IgD-negative memory B cell (primary cell): ENCODE results near the gene ABCA9. TPM values are rescaled to one million over a fixed set of nuclear protein-coding genes. Genes with fewer than 3 reads are reported as not detected.
"Not testable (repeated sequence)": the region's sequence is repeated elsewhere in the genome, so short reads cannot be mapped to it uniquely, and the experiment has no call there.

Source experiments
- H3K27ac Mint-ChIP-seq, 3 donors: one replicate each; pipeline ENCODE4 v1.8.0; 2020 to 2022; ENCODE audit warnings: mild to moderate bottlenecking in 3 of 3, mixed read lengths in 3 of 3, moderate library complexity in 1 of 3
- H3K27me3 Mint-ChIP-seq: one replicate; pipeline ENCODE4 v1.8.0; 2021; ENCODE audit warnings: mixed read lengths
- H3K36me3 Mint-ChIP-seq: one replicate; pipeline ENCODE4 v1.8.0; 2020; ENCODE audit warnings: mild to moderate bottlenecking, mixed read lengths
- H3K4me1 Mint-ChIP-seq, 3 donors: one replicate each; pipeline ENCODE4 v1.8.0; 2020 to 2022; ENCODE audit warnings: mixed read lengths in 3 of 3, mild to moderate bottlenecking in 1 of 3
- H3K4me3 Mint-ChIP-seq, 4 donors: one replicate each; pipeline ENCODE4 v1.8.0; 2020 to 2022; ENCODE audit warnings: mild to moderate bottlenecking in 4 of 4, mixed read lengths in 4 of 4, moderate library complexity in 3 of 4
- H3K9me3 Mint-ChIP-seq, 3 donors: one replicate each; pipeline ENCODE4 v1.8.0; 2020 to 2021; ENCODE audit warnings: mixed read lengths in 3 of 3, mild to moderate bottlenecking in 1 of 3
- polyA plus RNA-seq: library from polyadenylated mRNA; unstranded; fragments of 300-500 nt; fragmentation: Illumina TruSeq; gene quantifications from one replicate; pipeline ENCODE4 v1.2.3, GENCODE V29; 2021

ABCA9 gene
- polyA plus RNA-seq, 1 donor from 2014 or later, result not detected

DNA sequence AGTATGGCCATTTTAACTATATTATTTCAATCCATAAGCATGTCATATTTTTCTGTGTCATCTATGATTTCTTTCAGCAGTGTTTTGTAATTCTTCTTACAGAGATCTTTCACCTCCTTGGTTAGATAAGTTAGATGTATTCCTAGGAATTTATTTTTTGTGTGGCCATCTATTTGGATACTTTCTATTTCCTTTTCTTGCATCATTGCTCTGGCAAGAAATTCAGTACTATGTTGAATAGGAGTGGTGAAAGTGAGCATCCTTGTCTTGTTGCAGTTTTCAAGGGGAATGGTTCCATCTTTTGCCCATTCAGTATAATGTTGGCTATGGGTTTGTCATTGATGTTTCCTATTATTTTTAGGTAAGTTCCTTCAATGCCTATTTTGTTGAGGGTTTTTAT, 15.1 kb upstream of the ABCA9 start:
- H3K27me3 Mint-ChIP-seq, result no peaks in the 10 kb centered on the region
- no peak overlapping the region for H3K27ac Mint-ChIP-seq
- H3K4me1 Mint-ChIP-seq, result peaks cover 1 to 14% (median 6%) of the 10 kb centered on the region in 3 donors
- H3K36me3 Mint-ChIP-seq, result peaks cover 2% of the 10 kb centered on the region
- peaks cover 14 to 37% (median 30%) of the 10 kb centered on the region in 3 donors for H3K9me3 Mint-ChIP-seq
- H3K4me3 Mint-ChIP-seq, result no peak overlapping the region

DNA sequence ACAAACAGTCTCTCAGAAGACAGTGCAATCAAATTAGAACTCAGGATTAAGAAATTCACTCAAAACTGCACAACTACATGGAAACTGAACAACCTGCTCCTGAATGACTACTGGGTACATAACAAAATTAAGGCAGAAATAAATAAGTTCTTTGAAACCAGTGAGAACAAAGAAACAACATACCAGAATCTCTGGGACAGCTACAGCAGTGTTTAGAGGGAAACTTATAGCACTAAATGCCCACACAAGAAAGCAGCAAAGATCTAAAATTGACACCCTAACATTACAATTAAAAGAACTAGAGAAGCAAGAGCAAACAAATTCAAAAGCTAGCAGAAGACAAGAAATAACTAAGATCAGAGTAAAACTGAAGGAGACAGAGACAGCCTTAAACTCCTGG, 12.7 kb upstream of the ABCA9 start:
- not testable (repeated sequence) for H3K27me3 Mint-ChIP-seq, H3K36me3 Mint-ChIP-seq, H3K4me3 Mint-ChIP-seq, H3K27ac Mint-ChIP-seq
- Mint-ChIP-seq H3K9me3 (peaks cover 14 to 42% (median 30%) of the 10 kb centered on the region in 3 donors), H3K4me1 (peaks cover 4 to 22% (median 10%) of the 10 kb centered on the region in 3 donors)

- peak overlapping the region in 1 of 3 donors; percentile 68 for H3K27ac Mint-ChIP-seq
- H3K9me3 Mint-ChIP-seq, result peaks cover 14 to 42% (median 30%) of the 10 kb centered on the region in 3 donors
- not testable (repeated sequence) for H3K4me3 Mint-ChIP-seq, H3K27me3 Mint-ChIP-seq, H3K36me3 Mint-ChIP-seq
- peaks cover 4 to 26% (median 12%) of the 10 kb centered on the region in 3 donors for H3K4me1 Mint-ChIP-seq
Measured at GRCh38 chr17:69072803-69073256, 12.1 kb upstream of the ABCA9 start.

GRCh38 chr17:69071233-69071586, 10.5 kb upstream of the ABCA9 start:
- peak overlapping the region in 2 of 4 donors; percentile 91 for H3K4me3 Mint-ChIP-seq
- H3K4me1 Mint-ChIP-seq, result peaks cover 10 to 30% (median 12%) of the 10 kb centered on the region in 3 donors
- peak overlapping the region in 2 of 3 donors; percentile 80 to 83 for H3K27ac Mint-ChIP-seq
- not testable (repeated sequence) for H3K27me3 Mint-ChIP-seq, H3K36me3 Mint-ChIP-seq
- peaks cover 14 to 41% (median 26%) of the 10 kb centered on the region in 3 donors for H3K9me3 Mint-ChIP-seq

DNA sequence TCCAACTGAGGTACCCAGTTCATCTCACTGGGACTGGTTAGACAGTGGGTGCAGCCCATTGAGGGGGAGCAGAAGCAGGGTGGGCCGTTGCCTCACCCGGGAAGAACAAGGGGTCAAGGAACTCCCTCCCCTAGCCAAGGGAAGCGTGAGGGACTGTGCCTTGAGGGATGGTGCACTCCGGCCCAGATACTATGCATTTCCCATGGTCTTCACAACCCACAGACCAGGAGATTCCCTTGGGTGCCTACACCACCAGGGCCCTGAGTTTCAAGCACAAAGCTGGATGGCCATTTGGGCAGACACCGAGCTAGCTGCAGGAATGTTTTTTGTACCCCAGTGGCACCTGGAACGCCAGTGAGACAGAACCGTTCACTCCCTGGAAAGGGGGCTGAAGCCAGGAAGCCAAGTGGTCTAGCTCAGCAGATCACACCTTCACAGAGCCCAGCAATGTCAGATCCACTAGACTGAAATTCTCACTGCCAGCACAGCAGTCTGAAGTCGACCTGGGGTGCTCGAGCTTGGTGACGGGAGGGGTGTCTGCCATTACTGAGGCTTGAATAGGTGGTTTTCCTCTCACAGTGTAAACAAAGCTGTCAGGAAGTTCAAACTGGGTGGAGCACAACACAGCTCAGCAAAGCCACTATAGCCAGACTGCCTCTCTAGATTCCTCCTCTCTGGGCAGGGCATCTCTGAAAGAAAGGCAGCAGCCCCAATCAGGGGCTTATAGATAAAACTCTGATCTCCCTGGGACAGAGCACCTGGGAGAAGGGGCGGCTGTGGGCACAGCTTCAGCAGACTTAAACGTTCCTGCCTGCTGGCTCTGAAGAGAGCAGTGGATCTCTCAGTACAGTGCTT, 9.9 kb upstream of the ABCA9 start:
- Mint-ChIP-seq H3K4me1 (peaks cover 12 to 30% (median 15%) of the 10 kb centered on the region in 3 donors), H3K9me3 (peaks cover 14 to 36% (median 24%) of the 10 kb centered on the region in 3 donors), H3K27ac (peak overlapping the region in 2 of 3 donors; percentile 80 to 83), H3K4me3 (peak overlapping the region in 3 of 4 donors; percentile 50 to 91 (median 91))
- H3K36me3 Mint-ChIP-seq, H3K27me3 Mint-ChIP-seq: not testable (repeated sequence)

DNA sequence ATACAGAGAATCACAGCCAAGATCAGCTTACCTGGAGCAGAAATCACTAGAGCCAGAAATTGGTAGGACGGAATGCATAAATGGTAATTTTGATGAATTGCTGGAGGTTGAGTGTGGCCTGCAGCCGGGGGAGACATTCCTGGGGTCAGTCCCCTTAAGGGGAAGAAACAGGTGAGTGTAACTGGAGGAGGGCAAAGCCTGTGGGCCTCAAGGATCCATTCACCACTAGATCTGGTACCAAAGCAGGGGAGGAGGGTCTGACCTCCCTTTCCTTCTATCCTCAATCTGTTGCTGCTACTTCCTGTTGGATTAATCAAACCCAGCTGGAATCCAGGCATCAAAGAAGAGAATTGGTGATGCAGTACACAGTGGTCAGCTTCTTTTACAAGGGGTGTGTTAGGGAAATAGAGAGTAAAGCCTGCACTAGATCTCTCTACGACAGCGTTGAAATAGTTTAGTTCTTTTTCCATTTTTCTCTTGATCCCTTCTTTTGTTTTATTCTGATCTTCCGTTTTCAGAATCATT, 8.6 kb upstream of the ABCA9 start:
- H3K4me3 Mint-ChIP-seq, result no peak overlapping the region
- H3K36me3 Mint-ChIP-seq, result peaks cover 6% of the 10 kb centered on the region
- no peaks in the 10 kb centered on the region for H3K27me3 Mint-ChIP-seq
- H3K4me1 Mint-ChIP-seq, result peaks cover 14 to 30% (median 16%) of the 10 kb centered on the region in 3 donors
- H3K27ac Mint-ChIP-seq, result no peak overlapping the region
- H3K9me3 Mint-ChIP-seq, result peaks cover 9 to 28% (median 20%) of the 10 kb centered on the region in 3 donors

GRCh38 chr17:69067274-69068047, 6.7 kb upstream of the ABCA9 start:
- Mint-ChIP-seq H3K4me3 (no peak overlapping the region), H3K36me3 (peaks cover 5% of the 10 kb centered on the region), H3K9me3 (peaks cover 2 to 19% (median 11%) of the 10 kb centered on the region in 3 donors), H3K27me3 (no peaks in the 10 kb centered on the region), H3K4me1 (peaks cover 15 to 31% (median 19%) of the 10 kb centered on the region in 3 donors), H3K27ac (no peak overlapping the region)

- Mint-ChIP-seq H3K36me3 (peaks cover 5% of the 10 kb centered on the region), H3K9me3 (peaks cover 2 to 12% (median 4%) of the 10 kb centered on the region in 3 donors), H3K27me3 (no peaks in the 10 kb centered on the region), H3K4me1 (peaks cover 14 to 27% (median 22%) of the 10 kb centered on the region in 3 donors), H3K27ac (peak overlapping the region in 2 of 3 donors; percentile 65 to 82), H3K4me3 (peak overlapping the region in 1 of 4 donors; percentile 76)
Measured at GRCh38 chr17:69066482-69066881, 5.8 kb upstream of the ABCA9 start.

- Mint-ChIP-seq H3K4me3 (no peak overlapping the region), H3K4me1 (peaks cover 7 to 26% (median 19%) of the 10 kb centered on the region in 3 donors), H3K27ac (no peak overlapping the region), H3K9me3 (peaks cover 0 to 9% (median 0%) of the 10 kb centered on the region in 3 donors), H3K27me3 (no peaks in the 10 kb centered on the region), H3K36me3 (peaks cover 5% of the 10 kb centered on the region)
Measured at GRCh38 chr17:69065113-69065512, 4.4 kb upstream of the ABCA9 start.

- Mint-ChIP-seq H3K9me3 (peaks cover 0 to 9% (median 0%) of the 10 kb centered on the region in 3 donors), H3K4me1 (peaks cover 6 to 26% (median 19%) of the 10 kb centered on the region in 3 donors), H3K4me3 (no peak overlapping the region), H3K27me3 (no peaks in the 10 kb centered on the region), H3K27ac (peak overlapping the region in 1 of 3 donors; percentile 55), H3K36me3 (peaks cover 5% of the 10 kb centered on the region)
Measured at GRCh38 chr17:69064476-69064875, 3.7 kb upstream of the ABCA9 start.

- Mint-ChIP-seq H3K9me3 (peaks cover 0 to 5% (median 0%) of the 10 kb centered on the region in 3 donors), H3K27me3 (no peaks in the 10 kb centered on the region), H3K27ac (peak overlapping the region in 1 of 3 donors; percentile 55), H3K4me3 (no peak overlapping the region), H3K4me1 (peaks cover 6 to 24% (median 19%) of the 10 kb centered on the region in 3 donors), H3K36me3 (peaks cover 5% of the 10 kb centered on the region)
Measured at GRCh38 chr17:69064001-69064400, 3.3 kb upstream of the ABCA9 start.

DNA sequence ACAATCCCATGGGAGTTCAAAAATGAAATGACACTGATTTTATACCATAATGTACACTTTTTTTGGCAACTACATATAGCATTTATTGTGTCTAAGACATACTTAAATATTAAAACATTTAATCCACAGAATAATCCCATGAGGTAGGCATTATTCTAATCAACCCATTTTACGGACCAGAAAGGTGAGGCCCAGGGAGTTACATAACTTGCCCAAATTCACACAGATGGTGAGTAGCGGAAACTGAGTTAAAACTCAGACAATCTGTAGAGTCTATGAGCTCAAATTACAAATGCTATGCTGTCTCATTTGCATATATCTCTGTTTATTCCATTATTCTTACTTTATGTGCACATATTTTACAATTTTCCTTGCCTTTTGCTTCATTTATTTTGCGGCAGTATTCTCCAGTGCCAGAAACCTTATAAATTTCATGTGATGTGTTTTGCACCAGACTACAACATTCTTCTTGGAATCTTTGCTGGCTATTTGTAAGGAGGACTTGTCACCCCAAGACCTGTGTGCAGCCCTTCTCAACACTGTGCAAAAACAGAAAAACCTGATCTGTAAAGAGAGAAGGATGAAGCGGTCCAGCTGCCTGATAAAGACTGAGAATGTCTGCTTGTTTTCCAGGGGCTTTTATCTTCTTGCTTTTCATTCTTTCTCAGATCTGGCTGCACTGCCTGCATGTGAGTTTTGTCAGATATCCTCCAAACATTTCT, 2.3 kb upstream of the ABCA9 start:
- peaks cover 6 to 19% (median 17%) of the 10 kb centered on the region in 3 donors for H3K4me1 Mint-ChIP-seq
- H3K27me3 Mint-ChIP-seq, result no peaks in the 10 kb centered on the region
- peaks cover 5% of the 10 kb centered on the region for H3K36me3 Mint-ChIP-seq
- H3K9me3 Mint-ChIP-seq, result peaks cover 0 to 4% (median 0%) of the 10 kb centered on the region in 3 donors
- H3K27ac Mint-ChIP-seq, result peak overlapping the region in 1 of 3 donors; percentile 52
- H3K4me3 Mint-ChIP-seq, result no peak overlapping the region

DNA sequence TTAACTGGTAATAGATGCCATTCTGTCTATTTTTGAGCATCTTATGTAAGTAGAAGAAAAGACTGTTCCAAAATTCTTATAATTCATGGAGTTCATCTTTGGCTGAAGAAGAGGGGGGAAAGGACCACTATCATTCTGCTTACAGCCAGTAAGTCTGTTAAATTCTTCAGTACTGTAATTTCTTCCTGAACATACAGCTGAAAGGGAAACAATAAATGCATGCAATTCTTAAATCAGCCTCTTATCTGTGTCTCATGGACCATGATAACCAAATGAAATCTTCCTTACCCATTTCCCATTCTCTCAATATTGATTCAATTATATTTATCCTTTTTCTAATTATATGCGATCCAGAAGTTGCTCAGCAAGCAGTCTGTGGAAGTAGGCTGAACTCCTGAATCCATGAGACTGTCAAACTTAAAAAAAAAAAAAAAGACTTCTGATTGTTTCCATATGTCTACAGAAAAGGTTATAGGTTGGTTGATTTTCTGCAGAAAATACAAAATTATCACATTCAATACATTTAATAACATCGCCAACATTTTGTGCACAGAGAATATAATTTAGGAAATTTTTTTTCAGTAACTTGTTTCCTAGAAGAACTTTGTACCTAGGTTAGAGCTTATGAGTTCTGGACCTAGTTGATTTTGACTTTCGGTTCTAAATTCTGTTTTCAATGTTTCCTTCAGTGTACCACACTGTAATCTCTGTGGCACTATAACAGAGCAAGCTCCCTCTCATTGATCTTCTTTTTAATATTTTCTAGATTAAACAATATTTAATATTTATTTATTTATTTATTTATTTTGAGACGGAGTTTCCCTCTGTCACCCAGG, 1.2 kb upstream of the ABCA9 start:
- Mint-ChIP-seq H3K4me1 (peaks cover 5 to 19% (median 16%) of the 10 kb centered on the region in 3 donors), H3K9me3 (peaks cover 0 to 4% (median under 1%) of the 10 kb centered on the region in 3 donors), H3K27ac (peak overlapping the region in 1 of 3 donors; percentile 14), H3K4me3 (no peak overlapping the region), H3K36me3 (peaks cover 5% of the 10 kb centered on the region), H3K27me3 (no peaks in the 10 kb centered on the region)
